GM12878 (cell line): ENCODE data around the gene RORC.
"Not testable (repeated sequence)": the region's sequence is repeated elsewhere in the genome, so short reads cannot be mapped to it uniquely, and the experiment has no call there.

Experiments used
- ATF3 ChIP-seq: IDR thresholded peaks from 2 replicates; pipeline ENCODE4 v1.6.1; 2011; ENCODE audit warnings: low read depth, mild to moderate bottlenecking, low read length, moderate library complexity, borderline replicate concordance; ENCODE audit errors: extremely low read depth
- CTCF ChIP-seq, 3 experiments: IDR thresholded peaks in 2 of 3; conservative IDR thresholded peaks in 1 of 3; 2 replicates each; pipeline ENCODE4 v1.5.1; 2011; ENCODE audit warnings: low read depth in 3 of 3, low read length in 3 of 3, mild to moderate bottlenecking in 3 of 3, control low read depth in 2 of 3, moderate library complexity in 2 of 3, inconsistent platforms in 1 of 3, mixed read lengths in 1 of 3; ENCODE audit not compliant: control insufficient read depth in 2 of 3, insufficient read depth in 1 of 3; ENCODE audit errors: extremely low read depth in 1 of 3
- E4F1 ChIP-seq: fragments of 450-650 bp; IDR thresholded peaks from 2 replicates; pipeline ENCODE4 v1.6.1; 2018; ENCODE audit warnings: borderline replicate concordance, mild to moderate bottlenecking; ENCODE audit not compliant: partially characterized antibody
- ETV6 ChIP-seq, 2 experiments: fragments of 450-650 bp in 1 of 2; IDR thresholded peaks in 1 of 2; conservative IDR thresholded peaks in 1 of 2; 2 replicates each; pipeline ENCODE4 v1.6.1; 2014; ENCODE audit warnings: antibody characterized with exemption in 1 of 2, borderline replicate concordance in 1 of 2, low read depth in 1 of 2, mild to moderate bottlenecking in 1 of 2, moderate library complexity in 1 of 2
- EZH2 ChIP-seq: IDR thresholded peaks from 2 replicates; pipeline ENCODE4 v1.6.1; 2012; ENCODE audit warnings: low read depth, mild to moderate bottlenecking, control low read depth, inconsistent platforms, low read length, borderline replicate concordance; ENCODE audit not compliant: control insufficient read depth
- HDAC2 ChIP-seq: fragments of 200-600 bp; sonication (generic); IDR thresholded peaks from 2 replicates; pipeline ENCODE4 v1.6.1; 2017
- MAX ChIP-seq: IDR thresholded peaks from 2 replicates; pipeline ENCODE4 v1.6.1; 2012; ENCODE audit warnings: low read depth, low read length, improper control_type of control experiment
- POLR2A ChIP-seq: IDR thresholded peaks from 2 replicates; pipeline ENCODE4 v1.6.1; 2011; ENCODE audit warnings: low read depth, mild to moderate bottlenecking, low read length
- SP1 ChIP-seq: IDR thresholded peaks from one replicate; pipeline ENCODE4 v1.6.1; 2011; ENCODE audit warnings: low read depth, low read length
- STAT3 ChIP-seq: IDR thresholded peaks from 2 replicates; pipeline ENCODE4 v1.6.1; 2011; ENCODE audit warnings: low read depth, low read length, improper control_type of control experiment
- TCF12 ChIP-seq: IDR thresholded peaks from 2 replicates; pipeline ENCODE4 v1.6.1; 2011; ENCODE audit warnings: low read depth, mild to moderate bottlenecking, low read length
- YY1 ChIP-seq: IDR thresholded peaks from 2 replicates; pipeline ENCODE4 v1.6.1; 2011; ENCODE audit warnings: low read depth, mild to moderate bottlenecking, low read length

GRCh38 chr1:151769270-151769669 lies 62.3 kb downstream of the RORC start:
- not testable (repeated sequence) for TF ChIP-seq CTCF (IDR thresholded peaks at IDR 0.05 in 2 of 3, conservative IDR thresholded peaks at IDR 0.05 in 1 of 3; ENCODE audit: control insufficient read depth in 2 of 3, extremely low read depth in 1 of 3, insufficient read depth in 1 of 3, low read depth in 3 of 3, low read length in 3 of 3); SP1; STAT3; YY1; ATF3; HDAC2; EZH2; E4F1; ETV6 (conservative IDR thresholded peaks at IDR 0.05 in 1 of 2, IDR thresholded peaks at IDR 0.05 in 1 of 2; ENCODE audit: borderline replicate concordance in 1 of 2, low read depth in 1 of 2); MAX; POLR2A; TCF12
